Vagina (tissue), 2 donors: ENCODE data around the gene FIGNL1.

Experiments
- POLR2A ChIP-seq, 2 donors: fragments of 450-650 bp; IDR thresholded peaks; one replicate each; pipeline ENCODE4 v1.6.1; 2017; ENCODE audit warnings: antibody characterized with exemption in 2 of 2, mild to moderate bottlenecking in 2 of 2, moderate library complexity in 2 of 2
- TF ChIP-seq, protein P1 (sequence below), 3 experiments: fragments of 450-650 bp in 2 of 3; fragments of 200-600 bp in 1 of 3; sonication (generic) in 1 of 3; IDR thresholded peaks; one replicate each; pipeline ENCODE4 v1.5.1; 2017 to 2019; ENCODE audit warnings: antibody characterized with exemption in 3 of 3, mild to moderate bottlenecking in 2 of 3, moderate library complexity in 2 of 3

DNA sequence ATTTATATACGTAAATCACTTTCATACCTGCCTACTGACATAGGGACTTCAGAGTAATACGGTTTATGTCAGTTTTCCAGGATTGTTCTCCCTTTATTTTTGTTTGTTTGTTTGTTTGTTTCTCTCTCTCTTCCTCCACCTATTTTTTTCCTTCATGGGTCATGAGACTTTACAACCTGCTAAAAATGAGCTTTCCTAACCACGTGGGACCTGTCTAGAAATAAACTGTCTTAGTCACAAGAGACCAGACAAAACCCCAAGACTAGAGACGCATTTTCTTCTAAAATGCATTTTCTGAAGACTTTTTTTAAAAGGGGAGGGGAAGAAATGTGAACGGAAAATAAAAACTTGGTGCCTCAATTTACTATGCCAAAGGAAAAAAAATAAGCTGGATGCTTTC, 41.1 kb upstream of the FIGNL1 start:
- TF ChIP-seq, protein P1, sequence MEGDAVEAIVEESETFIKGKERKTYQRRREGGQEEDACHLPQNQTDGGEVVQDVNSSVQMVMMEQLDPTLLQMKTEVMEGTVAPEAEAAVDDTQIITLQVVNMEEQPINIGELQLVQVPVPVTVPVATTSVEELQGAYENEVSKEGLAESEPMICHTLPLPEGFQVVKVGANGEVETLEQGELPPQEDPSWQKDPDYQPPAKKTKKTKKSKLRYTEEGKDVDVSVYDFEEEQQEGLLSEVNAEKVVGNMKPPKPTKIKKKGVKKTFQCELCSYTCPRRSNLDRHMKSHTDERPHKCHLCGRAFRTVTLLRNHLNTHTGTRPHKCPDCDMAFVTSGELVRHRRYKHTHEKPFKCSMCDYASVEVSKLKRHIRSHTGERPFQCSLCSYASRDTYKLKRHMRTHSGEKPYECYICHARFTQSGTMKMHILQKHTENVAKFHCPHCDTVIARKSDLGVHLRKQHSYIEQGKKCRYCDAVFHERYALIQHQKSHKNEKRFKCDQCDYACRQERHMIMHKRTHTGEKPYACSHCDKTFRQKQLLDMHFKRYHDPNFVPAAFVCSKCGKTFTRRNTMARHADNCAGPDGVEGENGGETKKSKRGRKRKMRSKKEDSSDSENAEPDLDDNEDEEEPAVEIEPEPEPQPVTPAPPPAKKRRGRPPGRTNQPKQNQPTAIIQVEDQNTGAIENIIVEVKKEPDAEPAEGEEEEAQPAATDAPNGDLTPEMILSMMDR (IDR thresholded peaks at IDR 0.05), result no peak
- TF ChIP-seq POLR2A (IDR thresholded peaks at IDR 0.05), result no peak
